NCI-H2029 treated with DMSO at 0.1 percent for 48 hours (cell line): ENCODE data around the gene CLDN4.
A peak's percentile ranks its signal among the peaks of the same experiment; 100 is the strongest.
"Not testable (repeated sequence)": the region's sequence is repeated elsewhere in the genome, so short reads cannot be mapped to it uniquely, and the experiment has no call there.

Source experiments
- DNase-seq: peaks from one replicate; lab custom pipeline; 2025; lab: John Stamatoyannopoulos, UW

Gene CLDN4

DNA sequence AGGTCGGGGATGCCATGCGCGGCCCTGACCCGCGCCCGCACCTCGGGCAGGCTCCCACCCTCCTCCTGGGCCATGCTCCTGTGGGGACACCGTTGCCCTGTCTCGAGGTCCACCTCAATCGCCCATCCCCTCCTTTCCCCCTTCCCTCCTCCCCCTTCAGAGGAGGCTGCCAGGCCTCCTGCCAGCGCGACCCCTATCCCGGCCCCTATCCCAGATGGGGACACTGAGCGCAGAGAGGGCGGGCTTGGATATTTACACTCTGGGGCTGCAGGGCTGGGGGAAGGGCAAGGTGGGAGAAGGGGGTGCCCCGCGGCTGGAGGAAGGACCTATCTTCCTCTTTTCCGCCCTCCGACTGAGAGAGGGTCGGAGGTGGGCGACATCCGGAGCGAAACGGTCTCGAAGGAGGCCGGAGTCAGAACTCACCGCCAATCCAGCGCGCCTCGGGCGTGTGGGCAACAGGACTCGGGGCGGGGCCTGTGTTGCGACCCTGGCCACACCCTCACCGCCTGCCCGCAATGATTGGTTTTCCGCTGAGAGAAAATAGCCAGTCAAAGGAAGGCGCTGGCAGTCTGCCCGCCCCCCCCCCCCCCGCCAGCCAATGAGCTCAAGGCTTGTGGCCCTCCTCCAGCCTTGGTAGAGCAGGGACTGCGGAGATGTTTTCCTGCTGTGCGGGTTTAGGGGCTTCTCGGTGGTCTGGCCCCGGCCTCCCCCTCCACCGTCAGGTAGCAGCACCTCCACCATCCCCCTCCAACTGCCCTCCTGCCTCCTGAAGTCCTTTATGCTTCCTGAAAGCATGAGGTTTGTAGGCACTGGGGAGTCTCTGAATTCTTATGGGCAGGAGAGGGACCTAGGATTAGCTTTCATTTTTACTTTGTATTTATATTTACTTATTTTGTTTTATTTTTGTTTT lies 11.5 kb downstream of the CLDN4 start, which contains the start of gene METTL27:
Gene METTL27, minus strand, starts transcription at position 450 of the 910 bp plus-strand sequence. Its CDS starts 376 bp downstream, at position 74.
- peak; percentile 57 for DNase-seq

GRCh38 chr7:73844131-73844547 lies 13.3 kb downstream of the CLDN4 start:
- DNase-seq = no peak

DNA sequence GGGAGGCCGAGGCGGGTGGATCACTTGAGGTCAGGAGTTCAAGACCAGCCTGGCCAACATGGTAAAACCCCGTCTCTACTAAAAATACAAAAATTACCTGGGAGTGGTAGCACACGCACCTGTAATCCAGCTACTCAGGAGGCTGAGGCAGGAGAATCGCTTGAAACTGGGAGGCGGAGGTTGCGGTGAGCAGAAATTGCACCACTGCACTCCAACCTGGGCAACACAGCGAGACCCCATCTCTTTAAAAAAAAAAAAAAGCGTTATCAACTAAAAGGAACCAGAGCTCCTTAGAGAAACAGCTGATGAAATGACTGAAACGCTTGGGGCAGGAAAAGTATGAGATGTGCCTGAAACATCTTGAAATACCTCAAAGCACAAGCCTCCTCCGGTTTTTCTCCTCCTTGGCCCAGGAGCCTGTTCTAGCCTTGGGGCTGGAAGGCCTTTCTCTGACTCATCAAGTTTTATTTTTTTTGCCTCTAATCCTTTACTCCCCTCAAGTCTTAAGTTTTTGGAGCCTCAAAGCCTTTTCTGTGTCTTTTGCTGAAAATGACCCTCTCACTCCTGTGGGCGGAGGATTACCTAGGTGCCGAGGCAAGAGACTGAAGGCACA lies 14.2 kb downstream of the CLDN4 start:
- no peak for DNase-seq

DNA sequence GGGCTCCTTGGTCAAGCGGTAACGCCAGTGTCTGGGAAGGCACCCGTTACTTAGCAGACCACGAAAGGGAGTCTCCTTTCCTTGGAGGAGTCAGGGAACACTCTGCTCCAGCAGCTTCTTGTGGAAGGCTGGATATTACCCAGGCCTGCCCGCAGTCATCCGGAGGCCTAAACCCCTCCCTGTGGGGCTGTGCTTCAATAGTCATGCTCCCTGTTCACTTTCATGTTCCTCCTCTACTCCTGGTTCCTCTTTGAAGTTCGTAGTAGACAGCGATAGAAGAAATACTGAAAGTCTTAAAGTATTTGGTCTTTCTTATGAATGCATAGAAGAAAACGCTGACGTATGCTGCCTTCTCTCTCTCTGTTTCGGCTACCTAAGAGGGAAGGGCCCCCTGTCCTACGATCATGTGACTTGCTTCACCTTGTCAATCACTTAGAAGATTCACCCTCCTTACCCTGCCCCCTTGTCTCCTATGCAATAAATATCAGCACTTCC lies 15.0 kb downstream of the CLDN4 start:
- DNase-seq = not testable (repeated sequence)

- DNase-seq = no peak
Observed at GRCh38 chr7:73847941-73848723, 17.3 kb downstream of the CLDN4 start.

- DNase-seq = no peak
Observed at GRCh38 chr7:73850781-73851207, 20.0 kb downstream of the CLDN4 start.

- no peak for DNase-seq
Observed at GRCh38 chr7:73851410-73852338, 20.9 kb downstream of the CLDN4 start.

GRCh38 chr7:73852500-73852899 lies 21.7 kb downstream of the CLDN4 start:
- no peak for DNase-seq

GRCh38 chr7:73856941-73857340 lies 26.1 kb downstream of the CLDN4 start:
- DNase-seq = no peak

DNA sequence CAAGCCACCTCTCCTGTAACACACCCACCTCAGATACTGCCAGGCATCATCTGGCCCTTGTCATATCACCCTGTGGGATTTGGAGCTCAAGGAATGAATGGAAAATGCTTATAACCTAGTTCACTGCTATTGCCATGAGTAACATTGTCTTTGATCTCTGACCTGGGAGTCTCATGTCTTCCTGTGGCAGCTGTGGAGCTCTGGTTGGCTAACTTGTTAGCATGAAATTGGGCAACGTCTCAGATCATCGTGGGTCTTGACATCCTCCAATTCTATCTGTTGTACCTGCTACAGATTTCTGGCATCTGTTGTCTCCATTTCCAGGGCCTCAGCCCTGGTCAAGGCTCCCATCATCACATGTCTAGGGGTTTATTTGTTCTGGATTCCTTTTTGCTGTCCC lies 28.0 kb downstream of the CLDN4 start:
- DNase-seq = no peak

GRCh38 chr7:73860859-73861258 lies 30.1 kb downstream of the CLDN4 start, which contains the start of gene TMEM270:
TSS of gene TMEM270 (plus strand) at chr7:73861159. CDS start at chr7:73861195, 36 bp downstream.
- no peak for DNase-seq

GRCh38 chr7:73861305-73861704 lies 30.5 kb downstream of the CLDN4 start:
- no peak for DNase-seq

DNA sequence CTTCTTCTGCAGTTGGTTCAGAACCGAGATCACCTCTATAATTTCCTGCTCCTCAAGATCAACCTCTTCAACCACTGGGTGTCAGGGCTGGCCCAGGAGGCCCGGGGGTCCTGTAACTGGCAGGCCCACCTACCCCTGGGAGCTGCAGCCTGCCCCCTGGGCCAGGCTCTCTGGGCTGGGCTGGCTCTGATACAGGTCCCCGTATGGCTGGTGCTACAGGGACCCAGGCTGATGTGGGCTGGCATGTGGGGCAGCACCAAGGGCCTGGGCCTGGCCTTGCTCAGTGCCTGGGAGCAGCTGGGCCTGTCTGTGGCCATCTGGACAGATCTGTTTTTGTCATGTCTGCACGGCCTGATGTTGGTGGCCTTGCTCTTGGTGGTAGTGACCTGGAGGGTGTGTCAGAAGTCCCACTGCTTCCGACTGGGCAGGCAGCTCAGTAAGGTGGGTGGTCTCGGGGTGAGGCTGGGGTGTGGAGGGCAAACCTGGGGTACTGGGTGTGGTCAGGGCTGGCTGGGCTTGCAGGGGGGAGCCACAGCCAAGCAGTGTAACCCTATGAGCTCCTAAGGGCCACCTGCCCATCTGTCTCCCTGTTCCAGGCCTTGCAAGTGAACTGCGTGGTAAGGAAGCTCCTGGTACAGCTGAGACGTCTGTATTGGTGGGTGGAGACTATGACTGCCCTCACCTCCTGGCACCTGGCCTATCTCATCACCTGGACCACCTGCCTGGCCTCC lies 34.4 kb downstream of the CLDN4 start:
- no peak for DNase-seq

- no peak for DNase-seq
Observed at GRCh38 chr7:73865738-73866445, 35.1 kb downstream of the CLDN4 start.

- no peak for DNase-seq
Observed at GRCh38 chr7:73866446-73866767, 35.6 kb downstream of the CLDN4 start.

GRCh38 chr7:73869011-73869798 lies 38.4 kb downstream of the CLDN4 start:
- DNase-seq = no peak

GRCh38 chr7:73870041-73870492 lies 39.3 kb downstream of the CLDN4 start:
- DNase-seq = no peak

GRCh38 chr7:73871163-73872011 lies 40.6 kb downstream of the CLDN4 start:
- DNase-seq = no peak
